ENCODE results near the gene CLEC4E. TPM values are rescaled to one million over a fixed set of nuclear protein-coding genes. Genes with fewer than 3 reads are reported as not detected.
"Not testable (repeated sequence)": the region's sequence is repeated elsewhere in the genome, so short reads cannot be mapped to it uniquely, and the experiment has no call there.

CLEC4E gene
- polyA plus RNA-seq (2012; ENCODE audit: insufficient read depth, insufficient read length) = not detected

DNA sequence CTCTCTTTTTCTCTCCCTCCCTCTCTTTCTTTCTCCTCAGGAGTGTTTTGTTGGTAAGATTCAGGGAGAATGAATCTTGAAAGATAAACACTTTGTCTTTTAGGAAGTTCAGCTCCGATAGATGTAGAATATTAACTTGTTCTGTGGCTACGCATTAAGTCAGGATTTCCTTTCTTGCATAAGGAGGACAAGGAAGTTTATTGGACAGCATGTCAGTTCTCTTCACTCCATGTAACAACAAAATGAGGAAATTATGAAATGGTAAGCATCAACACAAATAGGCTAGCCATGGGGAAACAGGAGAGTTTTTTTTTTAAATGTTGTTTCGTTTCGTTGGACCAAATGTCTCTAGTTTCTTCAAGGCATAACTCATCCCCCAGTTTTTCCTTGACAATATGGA, at the start of gene CLEC4E:
TSS of gene CLEC4E (minus strand) at position 75 of the 400 bp plus-strand sequence. CDS start 108 bp downstream, outside the sequence.
- H3K4me3 ChIP-seq (ENCODE audit: low read length); DNase-seq (ENCODE audit: low read depth, low spot score): not testable (repeated sequence)

GRCh38 chr12:8589679-8590078, 49.0 kb upstream of the CLEC4E start:
- no peak overlapping the region for H3K4me3 ChIP-seq (ENCODE audit: low read length)
- no peak for DNase-seq (ENCODE audit: low read depth, low spot score)

DNA sequence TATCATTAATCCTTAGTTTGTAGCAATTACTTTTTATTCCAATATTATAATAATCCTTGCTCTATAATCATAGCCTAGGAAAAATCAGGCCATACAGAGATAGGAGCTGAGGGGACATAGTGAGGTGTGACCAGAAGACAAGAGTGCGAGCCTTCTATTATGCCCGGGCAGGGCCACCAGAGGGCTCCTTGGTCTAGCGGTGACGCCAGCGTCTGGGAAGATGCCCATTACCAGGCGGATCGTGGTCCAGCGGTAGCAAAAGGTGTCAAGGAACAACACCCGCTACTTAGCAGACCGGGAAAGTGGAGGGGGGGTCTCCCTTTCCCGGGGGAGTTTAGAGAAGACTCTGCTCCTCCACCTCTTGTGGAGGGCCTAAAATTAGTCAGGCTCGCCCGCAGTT, 43.8 kb upstream of the CLEC4E start:
- DNase-seq (ENCODE audit: low read depth, low spot score) = not testable (repeated sequence)

DNA sequence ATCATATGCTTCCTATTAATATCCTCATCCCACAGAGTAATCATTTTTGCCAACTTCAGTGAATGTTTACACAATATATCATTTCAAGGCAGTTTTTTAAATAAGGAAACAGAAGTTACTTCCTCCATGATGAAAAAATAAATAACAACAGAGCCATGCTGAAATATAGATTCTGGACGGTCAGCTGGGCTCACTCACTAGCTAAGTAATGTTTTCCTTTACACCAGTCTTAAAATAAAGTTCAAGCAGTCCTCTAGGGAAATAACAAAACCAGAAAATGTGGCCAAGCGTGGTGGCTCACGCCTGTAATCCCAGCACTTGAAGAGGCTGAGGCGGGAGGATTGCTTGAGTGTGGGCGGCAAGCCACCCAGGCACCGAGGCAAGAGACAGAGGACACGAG, 43.3 kb upstream of the CLEC4E start:
- DNase-seq (ENCODE audit: low read depth, low spot score) = no peak
- H3K4me3 ChIP-seq (ENCODE audit: low read length) = no peak overlapping the region

More for the DNA sequence above, 43.8 kb upstream of the CLEC4E start:
- H3K4me3 ChIP-seq (ENCODE audit: low read length) = not testable (repeated sequence)

- no peak overlapping the region for H3K4me3 ChIP-seq (ENCODE audit: low read length)
- DNase-seq (ENCODE audit: low read depth, low spot score) = no peak
These were observed 40.5 kb upstream of the CLEC4E start for GRCh38 chr12:8581098-8581784.

DNA sequence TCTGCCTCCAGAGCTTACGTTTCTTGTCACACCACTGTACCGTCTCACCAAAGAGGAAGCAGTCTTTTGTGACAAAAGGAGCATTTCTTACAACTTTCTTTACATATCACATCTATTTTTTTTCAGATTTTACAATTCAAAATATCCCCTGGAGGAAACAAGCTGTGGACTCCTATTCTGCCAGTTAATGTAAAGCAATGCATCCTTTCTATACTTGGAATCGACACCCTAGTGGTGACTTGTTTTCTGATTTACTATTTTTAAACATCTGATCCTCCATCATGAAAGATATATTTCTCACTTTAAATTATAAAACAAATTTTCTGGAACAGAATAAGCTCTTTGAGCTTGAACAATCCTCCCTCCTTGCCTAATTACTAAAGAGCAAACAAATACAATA, 37.2 kb upstream of the CLEC4E start:
- DNase-seq (ENCODE audit: low read depth, low spot score) = no peak
- H3K4me3 ChIP-seq (ENCODE audit: low read length) = no peak overlapping the region

- no peak overlapping the region for H3K4me3 ChIP-seq (ENCODE audit: low read length)
- DNase-seq (ENCODE audit: low read depth, low spot score) = no peak
These were observed 31.8 kb upstream of the CLEC4E start for GRCh38 chr12:8572507-8572906.

DNA sequence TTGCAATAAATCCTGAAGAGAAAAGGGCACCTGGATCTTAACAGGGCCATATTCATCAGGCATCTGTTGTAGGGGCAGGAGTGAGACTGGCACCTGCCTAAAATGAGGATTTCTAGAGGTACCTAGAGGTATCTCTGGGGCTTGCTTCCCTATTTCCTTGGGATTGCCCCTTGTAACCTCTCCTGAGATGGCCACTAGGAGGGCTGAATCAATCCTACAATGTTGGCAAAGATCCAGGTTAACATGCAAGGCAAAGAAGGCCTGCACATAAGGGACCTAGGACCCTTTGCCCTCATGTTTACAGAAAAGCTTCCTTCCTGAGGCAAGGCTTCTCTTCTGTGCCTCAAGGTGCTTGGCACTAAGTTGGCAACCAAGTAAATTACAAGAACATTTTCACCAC, 25.8 kb upstream of the CLEC4E start:
- no peak overlapping the region for H3K4me3 ChIP-seq (ENCODE audit: low read length)
- DNase-seq (ENCODE audit: low read depth, low spot score) = no peak

- H3K4me3 ChIP-seq (ENCODE audit: low read length); DNase-seq (ENCODE audit: low read depth, low spot score): not testable (repeated sequence)
These were observed 25.3 kb upstream of the CLEC4E start for GRCh38 chr12:8566052-8566451.

DNA sequence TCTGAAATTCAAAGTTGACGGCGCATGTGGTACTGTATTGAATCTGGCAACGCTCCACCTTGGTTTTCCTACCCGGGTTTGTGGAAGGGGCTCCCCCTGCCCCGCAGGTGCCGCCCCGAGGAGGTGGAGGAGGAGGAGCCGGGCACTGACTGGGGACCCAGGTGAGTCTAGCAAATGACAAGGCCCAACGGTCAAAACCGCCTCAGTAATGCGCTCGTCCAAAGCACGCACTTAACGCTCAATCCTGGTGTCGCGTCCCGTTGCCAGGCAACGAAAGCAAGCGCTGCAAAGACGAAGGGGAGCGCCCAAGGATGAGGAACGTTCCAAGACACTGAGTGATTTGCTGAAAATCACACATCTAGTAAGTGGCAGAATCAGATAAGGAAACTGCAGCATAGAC, 24.0 kb upstream of the CLEC4E start:
- DNase-seq (ENCODE audit: low read depth, low spot score) = no peak
- H3K4me3 ChIP-seq (ENCODE audit: low read length) = no peak overlapping the region

DNA sequence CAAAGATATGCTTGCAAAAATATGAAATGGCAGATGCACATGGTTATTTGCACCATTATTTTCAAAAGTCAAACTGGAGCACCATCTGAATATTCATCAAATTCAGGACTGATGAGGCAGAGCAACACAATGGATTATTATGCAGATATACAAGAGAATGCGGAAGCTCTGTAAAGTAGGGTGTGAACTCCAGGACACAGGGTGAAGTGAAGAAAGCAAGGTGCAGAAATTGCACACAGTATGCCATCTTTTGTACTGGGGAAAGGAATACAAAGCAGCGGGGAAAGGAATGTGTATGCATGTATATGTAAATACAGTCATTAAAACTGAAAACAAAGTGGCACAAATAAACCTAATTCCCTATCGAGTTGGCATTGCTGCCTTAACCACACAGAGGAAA, 22.7 kb upstream of the CLEC4E start:
- no peak overlapping the region for H3K4me3 ChIP-seq (ENCODE audit: low read length)
- DNase-seq (ENCODE audit: low read depth, low spot score) = no peak

DNA sequence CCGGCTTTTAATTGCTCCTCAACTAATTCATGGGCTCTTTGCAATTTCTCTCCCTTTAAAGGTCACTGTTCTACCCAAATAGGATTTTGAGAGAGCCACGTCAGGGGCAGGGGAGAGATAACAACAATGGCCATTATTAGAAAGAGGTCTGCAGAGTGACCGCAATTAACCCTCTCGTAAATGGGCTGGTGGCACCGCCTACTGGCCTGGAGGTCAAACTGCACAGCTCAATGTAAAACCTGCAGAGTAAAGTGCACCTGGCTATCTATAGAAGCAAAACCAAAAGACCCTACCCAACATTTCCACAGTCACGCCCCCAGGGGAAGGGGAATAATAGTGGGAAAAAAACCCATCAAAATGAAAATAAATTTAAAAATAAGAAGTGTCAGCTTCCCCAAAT, 21.6 kb upstream of the CLEC4E start:
- H3K4me3 ChIP-seq (ENCODE audit: low read length) = no peak overlapping the region
- DNase-seq (ENCODE audit: low read depth, low spot score) = no peak

DNA sequence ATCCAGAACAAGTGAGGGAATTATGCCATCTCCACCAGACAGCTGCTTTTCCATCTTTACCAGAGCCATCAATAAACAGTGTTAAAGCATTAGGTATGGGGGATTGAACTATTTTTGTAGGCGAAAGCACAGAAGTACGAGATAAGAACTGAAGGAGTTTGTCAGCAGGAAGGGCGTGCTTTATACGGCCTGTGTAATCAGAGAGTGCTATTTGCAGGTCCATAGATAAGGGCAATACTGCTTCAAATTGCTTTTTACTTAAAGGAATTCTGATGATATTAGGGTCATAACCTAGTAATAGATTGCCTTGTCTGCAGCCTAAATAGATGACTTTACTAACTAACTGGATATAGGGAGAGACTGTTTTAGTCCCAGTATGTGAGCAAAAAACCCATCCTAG, 20.3 kb upstream of the CLEC4E start:
- H3K4me3 ChIP-seq (ENCODE audit: low read length) = no peak overlapping the region
- DNase-seq (ENCODE audit: low read depth, low spot score) = no peak

DNA sequence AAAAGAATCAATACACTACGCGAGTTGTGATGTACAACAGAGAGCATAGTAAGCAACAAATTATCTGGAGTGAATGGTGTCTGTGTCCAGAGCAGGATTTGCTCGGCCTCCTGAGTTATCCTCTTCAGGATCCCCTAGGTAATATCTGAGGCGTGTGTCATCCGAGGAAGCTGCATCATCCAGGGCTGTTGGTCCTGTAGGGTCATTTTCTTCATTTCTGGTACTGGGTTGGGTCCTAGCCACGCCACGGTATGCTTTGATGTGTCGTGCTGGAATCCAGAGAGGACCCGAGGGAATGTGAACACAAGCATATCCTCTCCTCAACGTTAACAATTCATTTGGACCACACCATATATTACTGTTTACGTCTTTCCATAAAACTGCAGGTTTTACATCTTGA, 19.0 kb upstream of the CLEC4E start:
- H3K4me3 ChIP-seq (ENCODE audit: low read length) = no peak overlapping the region
- DNase-seq (ENCODE audit: low read depth, low spot score) = no peak

DNA sequence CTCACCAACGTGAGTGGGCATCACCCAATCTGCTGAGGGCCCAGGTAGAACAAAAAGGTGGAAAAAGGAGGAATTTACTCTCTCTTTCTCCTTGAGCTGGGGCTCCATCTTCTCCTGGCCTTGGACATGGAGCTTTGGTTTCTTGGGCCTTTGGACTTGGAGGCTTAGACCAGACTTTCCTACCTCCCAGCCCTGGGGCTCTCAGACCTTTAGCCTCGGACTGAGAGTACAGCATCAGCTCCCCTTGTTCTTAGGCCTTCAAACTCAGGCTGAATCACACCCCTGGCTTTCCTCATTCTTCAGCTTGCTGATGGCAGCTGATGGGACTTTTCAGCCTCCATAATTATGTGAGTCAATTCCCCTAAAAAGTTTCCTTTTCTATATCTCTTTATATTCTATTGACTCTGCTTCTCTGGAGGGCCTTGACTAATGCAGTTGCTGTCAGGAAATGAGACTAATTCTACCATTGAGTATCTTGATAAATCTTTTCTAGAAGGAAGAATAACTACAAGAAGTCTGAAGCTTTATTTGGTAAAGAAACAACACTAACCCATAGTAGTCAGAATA, 15.9 kb upstream of the CLEC4E start:
- no peak overlapping the region for H3K4me3 ChIP-seq (ENCODE audit: low read length)
- no peak for DNase-seq (ENCODE audit: low read depth, low spot score)

GRCh38 chr12:8554451-8555195, 13.9 kb upstream of the CLEC4E start:
- DNase-seq (ENCODE audit: low read depth, low spot score) = no peak
- H3K4me3 ChIP-seq (ENCODE audit: low read length) = no peak overlapping the region

DNA sequence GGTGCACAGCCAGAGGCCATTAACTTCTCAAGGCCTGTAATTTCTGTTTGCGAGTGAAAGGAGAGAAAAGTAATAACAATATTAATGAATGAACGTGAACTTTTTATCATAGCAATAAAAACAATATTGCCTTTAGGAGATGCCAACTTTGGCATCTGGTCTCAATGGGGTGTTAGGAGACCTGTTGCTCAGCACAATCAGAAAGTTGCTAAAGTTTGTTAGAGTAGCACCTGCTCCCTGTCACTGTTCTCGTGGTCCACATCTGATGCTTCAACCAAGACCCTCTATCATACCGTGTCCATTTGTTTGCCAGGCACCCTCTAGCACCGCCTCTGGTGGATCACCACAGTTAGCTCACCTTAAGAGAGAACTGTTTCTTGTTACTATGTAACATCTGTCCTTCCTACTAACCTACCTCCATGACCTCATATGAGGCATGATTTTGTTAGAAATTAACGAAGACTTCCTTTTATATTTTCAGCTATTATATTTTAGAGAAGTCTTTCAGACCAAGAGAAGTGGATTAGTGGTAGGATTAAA, 12.5 kb upstream of the CLEC4E start:
- no peak for DNase-seq (ENCODE audit: low read depth, low spot score)

DNA sequence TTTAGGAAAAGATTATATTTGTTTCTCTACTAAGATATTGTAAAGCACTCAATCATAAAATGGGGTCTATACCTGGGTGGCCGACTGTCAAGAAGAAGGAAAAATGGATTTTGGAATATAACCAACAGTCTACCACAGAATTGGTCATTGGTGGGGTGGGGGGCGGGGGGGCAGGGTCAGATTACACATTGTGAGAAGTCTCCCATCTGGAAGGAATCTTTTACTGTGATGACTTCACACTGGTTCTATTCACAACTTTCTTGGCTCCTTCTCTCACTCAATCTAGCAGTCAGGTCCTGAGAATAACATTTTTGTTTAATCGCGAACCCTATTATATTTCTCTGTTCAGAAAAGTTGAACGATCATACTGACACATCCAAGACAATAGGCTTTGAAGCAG, 8.7 kb upstream of the CLEC4E start:
- no peak for DNase-seq (ENCODE audit: low read depth, low spot score)
- H3K4me3 ChIP-seq (ENCODE audit: low read length) = no peak overlapping the region

More for the DNA sequence above, 12.5 kb upstream of the CLEC4E start:
- no peak overlapping the region for H3K4me3 ChIP-seq (ENCODE audit: low read length)

GRCh38 chr12:8548192-8548591, 7.5 kb upstream of the CLEC4E start:
- no peak overlapping the region for H3K4me3 ChIP-seq (ENCODE audit: low read length)
- no peak for DNase-seq (ENCODE audit: low read depth, low spot score)

GRCh38 chr12:8547645-8548044, 6.9 kb upstream of the CLEC4E start:
- no peak overlapping the region for H3K4me3 ChIP-seq (ENCODE audit: low read length)
- DNase-seq (ENCODE audit: low read depth, low spot score) = no peak
